Endometrium (tissue), 2 donors: ENCODE data around the gene APOC4.

Experiments
- FAIRE-seq: peaks from 2 replicates; lab custom pipeline; 2012; peaks lifted over from hg19 to GRCh38; lab: Jason Lieb, UNC
- donor health status: control.
- donor health status: control.

Gene APOC4

DNA sequence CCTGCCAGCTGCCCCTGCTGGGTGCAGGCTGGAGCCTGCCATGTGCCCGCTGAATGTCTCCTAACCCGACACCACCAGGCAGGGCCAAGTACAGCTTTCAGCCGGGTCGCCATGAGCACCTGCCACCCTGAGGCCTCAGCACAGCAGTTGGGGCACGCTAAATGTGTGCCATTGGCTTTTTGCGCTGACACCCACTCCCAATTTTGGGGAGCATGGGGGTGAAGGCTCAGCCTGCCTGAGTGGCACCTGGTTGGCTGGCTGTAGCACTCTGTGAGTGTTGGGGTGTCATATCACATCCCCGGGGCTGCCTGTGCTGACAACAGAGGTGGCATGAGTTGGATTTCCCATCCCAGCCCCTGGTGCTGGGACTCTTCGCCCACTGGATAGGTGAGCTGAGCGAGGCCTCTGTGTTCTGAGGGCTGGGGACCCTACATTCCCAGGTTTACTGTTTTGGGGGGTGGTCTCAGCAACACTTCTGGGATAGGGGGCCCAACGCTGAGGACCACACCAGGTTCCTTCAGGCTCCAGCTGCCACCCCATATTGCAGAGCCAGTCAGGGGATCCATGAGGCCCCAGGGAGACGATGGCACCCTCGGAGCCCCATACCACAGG is 52.0 kb downstream of the APOC4 start:
- FAIRE-seq = no peak
